HCEC 1CT (cell line): Measurements from ENCODE around the gene TRIOBP.

Experiments used
- DNase-seq: peaks from one replicate; pipeline ENCODE4 v3.0.0-alpha.2; 2017

Gene TRIOBP

DNA sequence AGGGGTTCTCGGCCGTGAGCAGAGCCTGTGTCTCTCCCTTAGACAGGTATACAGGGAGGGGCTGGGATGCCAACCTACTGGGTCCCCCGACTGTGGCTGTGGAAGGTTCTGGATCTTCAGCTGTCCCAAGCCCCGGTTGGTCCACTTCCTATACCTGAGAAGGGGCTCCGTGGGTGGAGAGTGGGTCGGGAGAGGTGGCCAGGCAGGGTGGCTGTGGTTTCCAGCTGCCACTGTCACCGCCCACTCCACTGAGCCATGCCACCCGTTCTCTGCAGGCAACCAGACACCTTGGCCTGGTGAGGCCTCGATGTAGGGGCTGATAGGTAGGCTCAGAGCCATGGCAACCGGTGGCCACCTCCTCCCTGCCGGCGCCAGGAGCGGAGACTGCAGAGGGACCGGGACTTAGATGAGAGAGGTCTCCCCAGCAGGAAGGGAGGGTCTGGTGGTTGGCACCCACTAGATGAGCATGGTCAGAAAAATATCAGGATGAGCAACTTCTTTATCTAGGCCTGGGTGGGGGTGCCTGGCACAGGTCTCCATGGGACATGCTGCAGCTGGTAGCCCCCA lies 53.8 kb downstream of the TRIOBP start:
- DNase-seq = no peak

DNA sequence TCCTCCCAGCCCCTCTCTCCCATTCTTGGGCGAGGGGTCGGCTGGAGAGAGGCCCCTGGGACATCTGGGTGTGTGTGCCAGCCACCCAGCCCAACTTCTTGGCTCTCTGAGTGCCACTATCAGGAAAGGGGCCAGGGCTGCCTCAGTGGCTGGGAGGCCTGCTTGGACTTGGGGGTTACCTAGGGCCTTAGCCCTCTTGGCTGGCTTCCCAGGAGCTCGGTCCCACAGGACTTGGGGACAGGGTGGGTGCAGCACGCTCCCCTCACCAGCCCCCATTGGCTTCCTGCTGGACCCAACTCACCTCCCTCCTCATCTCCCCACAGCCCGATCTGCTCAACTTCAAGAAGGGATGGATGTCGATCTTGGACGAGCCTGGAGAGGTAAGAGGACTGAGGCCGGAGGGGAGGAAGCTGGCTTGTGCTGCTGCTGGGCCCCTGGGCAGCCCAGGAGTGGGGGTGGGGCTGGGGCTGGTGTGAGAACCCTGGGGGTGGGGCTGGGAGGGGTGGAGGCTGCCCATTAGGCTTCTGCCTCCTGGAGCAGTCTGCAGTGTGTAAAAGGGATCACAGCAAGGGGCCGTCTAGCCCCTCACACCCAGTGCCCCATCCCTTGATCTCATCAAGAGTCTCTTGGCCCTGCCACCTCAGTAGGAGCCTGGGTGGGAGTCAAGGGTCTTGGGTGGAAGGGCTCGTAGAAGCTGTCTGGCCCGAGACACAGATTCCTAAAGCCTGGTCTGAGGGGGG lies 54.8 kb downstream of the TRIOBP start:
- DNase-seq = no peak

DNA sequence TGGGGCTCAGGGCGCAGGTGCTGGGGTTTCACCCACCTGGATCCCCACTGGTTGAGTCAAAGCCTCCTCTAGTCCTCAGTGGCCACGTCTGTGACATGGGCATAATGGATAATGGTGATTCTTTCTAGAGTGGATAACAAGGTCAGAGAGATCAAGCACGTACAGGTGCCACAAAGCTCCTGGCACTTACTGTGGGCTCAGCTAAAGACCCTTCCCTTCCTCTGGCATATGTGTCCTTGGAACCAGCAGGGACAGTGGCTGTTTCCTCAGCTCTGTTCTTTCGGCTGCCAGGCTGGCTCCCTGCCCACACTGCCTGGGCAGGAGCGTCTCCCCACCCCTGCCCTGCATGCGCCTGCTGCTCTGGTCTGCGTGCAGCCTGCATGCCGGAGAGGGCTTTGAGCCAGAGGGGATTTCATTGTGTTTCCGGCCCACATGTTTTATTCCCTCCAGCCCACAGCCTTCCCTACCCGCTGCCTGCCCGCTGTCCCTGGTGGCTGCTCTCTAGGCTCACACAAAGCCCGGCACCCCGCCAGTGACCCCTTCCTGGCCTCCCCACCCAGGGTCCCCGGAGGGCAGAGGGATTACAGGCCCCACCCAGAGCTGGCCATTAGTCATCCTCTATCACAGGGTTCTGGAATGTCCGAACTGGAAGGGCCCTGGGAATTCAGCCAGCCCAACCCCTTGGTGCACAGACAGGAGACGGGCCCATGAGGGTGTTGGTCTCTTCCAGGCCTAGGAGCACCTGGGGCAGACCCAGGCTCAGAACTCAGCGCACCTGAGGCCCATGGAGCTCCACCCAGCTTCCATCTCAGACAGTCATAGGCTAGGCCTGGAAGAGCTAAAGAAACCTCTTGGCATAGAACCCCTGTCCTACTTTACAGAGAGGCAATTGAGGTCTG lies 55.6 kb downstream of the TRIOBP start:
- DNase-seq = peak; percentile 98

DNA sequence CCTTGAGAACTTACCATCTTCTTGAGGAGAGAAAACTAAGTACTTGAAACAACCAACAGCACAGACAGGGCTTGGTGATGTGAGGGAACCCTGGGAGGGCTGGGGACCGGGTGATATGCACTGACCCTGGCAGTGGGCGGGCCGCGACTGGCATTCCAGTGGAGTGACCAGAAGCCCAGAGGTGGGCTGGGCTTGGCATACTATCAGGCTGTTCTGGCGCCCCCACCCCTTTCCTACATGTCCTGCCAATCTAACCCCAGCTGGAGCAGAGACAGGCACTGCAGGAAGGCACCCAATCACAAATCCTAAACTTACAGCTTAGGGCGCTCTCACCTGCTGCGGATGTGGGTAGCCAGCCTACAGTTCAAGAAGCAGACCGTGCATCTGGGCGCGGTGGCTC lies 56.9 kb downstream of the TRIOBP start:
- no peak for DNase-seq

DNA sequence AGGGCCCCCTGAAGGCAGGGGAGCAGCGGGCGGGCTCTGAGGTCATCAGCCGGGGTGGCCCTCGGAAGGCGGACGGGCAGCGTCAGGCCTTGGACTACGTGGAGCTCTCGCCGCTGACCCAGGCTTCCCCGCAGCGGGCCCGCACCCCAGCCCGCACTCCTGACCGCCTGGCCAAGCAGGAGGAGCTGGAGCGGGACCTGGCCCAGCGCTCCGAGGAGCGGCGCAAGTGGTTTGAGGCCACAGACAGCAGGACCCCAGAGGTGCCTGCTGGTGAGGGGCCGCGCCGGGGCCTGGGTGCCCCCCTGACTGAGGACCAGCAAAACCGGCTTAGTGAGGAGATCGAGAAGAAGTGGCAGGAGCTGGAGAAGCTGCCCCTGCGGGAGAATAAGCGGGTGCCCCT lies 60.8 kb downstream of the TRIOBP start:
- no peak for DNase-seq

DNA sequence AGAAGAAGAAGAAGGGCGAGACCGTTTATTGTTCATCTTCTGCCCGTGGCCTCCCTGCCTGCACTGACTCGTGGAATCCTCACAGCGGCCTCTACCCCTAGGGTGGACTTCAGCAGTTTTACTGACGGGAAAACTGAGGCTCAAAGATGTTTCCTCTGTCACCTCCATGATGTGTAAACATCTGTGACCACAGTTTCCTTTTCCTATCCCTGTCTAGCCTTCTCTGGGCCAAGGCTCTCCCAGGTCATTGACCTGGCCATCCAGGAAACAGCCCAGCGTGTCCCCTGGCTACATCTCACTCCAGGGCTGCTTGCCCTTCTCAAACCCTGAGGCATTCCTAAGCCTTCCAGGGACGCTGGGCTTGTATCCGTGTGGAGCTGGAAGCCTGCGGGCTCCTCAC lies 61.8 kb downstream of the TRIOBP start:
- no peak for DNase-seq

DNA sequence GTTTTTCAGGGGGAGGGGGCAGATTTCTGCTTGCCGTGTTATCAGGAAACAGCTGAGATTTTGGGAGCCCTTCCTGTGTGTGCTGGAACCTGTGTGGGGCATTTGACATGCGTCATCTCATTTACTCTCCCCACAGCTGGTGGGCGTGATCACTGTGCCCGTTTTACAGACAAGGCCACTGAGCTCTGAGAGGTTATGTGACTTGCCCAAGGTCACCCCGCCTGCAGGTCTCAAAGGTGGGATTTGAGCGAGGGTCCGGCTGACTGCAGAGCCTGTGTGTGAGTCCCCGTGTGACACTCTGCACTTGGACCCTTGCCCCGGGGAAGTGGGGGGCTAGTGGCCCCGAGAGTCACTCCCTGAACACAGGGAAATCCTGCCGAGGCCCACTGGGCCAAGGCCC lies 62.4 kb downstream of the TRIOBP start:
- no peak for DNase-seq

DNA sequence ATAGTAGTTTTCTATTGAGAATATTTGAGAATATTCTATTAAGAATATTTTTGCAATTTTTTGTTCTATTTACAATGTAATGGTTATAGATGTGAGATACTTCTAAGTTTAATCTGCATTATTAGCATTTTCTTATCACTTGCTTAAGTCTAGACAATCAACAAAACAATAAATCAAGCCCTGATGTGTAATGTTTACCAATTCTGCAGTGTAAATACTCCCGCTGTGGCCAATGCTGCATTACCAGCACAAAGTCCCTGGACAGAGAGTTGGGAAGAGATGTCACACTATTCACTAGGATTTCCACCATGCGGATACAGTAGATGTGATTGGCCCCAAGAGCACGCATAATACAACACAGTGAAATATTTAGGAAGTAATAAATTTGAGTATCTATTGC lies 63.3 kb downstream of the TRIOBP start:
- no peak for DNase-seq

DNA sequence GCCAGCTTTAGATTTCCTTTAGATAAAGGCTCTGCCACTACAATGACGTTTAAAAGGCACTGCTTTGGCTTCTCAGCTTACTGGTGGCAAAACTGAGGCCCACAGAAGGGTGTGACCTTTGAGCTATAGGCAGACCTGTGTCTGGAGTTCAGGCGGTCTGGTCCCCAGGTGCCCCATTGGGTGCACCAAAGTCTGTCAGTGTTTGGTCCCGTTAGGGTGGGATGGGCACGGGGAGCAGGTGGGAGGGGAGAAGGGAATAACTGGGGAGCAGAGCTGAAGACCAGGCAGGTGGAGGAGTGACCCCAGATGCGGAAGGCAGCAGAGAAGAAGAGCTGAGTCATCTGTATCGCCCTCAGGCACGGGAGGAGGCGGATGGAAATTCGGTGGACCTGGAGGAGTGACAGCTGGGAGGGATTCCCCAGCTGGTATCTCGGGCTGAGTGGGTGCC lies 65.6 kb downstream of the TRIOBP start:
- no peak for DNase-seq

DNA sequence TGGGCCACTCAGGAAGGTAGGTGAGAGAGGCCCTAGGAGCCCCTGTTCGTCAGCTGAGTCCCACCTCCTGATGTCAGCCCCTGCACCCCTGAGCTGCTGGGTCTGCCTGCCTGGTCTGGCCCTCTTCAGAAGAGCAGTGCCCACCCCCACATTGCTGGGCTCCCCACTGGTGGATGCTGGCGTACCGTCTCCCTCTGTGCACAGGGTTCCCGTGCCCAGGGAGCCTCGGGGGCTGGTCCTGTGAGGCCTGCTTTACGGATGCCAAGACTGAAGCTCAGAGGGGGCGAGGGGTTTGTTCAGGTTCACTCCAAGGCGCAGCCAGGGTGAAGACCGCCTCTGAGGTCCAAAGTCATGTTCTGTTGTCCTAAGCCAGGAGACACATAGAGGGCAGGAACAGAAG lies 66.2 kb downstream of the TRIOBP start:
- DNase-seq = no peak

DNA sequence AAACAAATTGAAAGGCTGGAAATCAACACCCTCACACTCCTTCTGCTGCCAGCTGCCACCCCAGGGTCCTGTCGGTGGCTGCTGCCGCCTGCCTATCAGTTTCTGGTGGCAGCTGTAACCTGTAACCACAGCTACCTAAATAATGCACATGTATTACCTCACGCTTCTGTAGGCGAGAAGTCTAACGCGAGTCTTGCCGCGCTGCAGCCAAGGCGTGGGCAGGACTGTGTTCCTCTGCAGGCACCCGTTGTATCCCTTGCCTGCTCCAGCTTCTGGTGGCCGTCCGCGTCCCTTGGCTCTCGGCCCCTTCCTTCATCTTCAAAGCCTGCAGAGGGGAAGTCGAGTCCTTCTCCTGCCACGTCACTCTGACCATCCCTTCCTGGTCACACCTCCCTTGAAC lies 66.8 kb downstream of the TRIOBP start:
- DNase-seq = no peak

DNA sequence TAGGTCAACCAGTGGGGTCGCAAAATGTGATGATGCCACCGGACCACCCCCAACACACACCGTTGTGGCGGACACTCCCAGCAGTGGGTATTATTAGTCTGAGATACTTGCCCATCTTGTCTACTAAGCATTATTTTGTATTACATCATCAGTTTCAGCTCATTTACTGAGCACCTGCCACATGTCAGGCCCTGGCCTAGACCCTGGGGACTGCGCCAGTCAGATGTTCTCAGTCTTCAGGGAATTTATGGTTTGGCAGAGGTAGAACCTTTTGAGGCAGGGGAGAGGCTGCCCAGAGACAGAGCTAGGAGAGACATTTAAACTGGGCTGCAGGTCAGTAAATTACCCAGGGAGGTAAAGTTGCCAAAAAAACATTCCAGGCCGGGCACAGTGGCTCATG lies 67.8 kb downstream of the TRIOBP start:
- DNase-seq = no peak

DNA sequence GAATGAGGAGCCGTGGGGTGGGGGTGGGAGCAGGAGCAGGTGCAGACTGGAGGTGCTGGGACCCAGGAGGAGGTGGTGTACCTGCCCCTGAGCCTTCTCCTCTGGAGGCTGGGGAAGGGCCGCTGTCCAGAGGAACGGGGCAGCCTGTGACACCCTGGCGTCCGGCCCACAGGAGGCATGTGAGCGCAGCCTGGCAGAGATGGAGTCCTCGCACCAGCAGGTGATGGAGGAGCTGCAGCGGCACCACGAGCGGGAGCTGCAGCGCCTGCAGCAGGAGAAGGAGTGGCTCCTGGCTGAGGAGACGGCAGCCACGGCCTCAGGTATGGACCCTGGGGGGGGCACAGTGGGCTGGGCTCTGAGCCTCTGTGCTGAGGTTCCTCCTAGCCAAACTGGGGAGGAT lies 68.7 kb downstream of the TRIOBP start:
- no peak for DNase-seq

DNA sequence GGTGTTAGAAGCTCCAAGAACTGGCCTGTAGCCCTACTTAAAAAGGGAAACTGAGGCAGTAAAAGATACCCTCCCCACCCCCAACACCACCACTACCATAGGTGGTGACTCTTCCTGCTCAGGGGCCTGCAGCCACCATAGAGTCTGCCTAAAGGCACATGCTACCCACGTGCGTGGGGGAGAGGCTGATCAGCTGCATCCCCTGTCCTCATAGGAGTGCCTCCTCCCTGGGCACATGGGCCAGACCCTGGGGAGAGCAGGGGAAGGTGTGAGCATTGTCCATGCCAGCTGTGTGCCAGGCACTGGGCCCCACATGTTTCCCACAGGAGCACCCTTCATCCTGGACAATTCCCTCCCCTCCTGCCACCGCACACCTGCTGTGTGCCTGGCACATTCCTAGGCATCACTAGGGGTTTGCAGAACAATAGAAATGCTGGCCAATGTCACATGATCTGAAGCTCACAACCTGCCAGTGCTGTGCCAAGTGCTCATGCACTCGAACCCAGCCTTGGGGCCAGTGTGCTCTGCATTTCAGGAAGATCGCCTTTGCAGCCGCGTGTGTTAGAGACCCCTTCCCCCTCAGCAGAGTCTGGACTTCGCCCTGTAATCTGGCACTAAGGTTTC lies 69.2 kb downstream of the TRIOBP start:
- DNase-seq = no peak

DNA sequence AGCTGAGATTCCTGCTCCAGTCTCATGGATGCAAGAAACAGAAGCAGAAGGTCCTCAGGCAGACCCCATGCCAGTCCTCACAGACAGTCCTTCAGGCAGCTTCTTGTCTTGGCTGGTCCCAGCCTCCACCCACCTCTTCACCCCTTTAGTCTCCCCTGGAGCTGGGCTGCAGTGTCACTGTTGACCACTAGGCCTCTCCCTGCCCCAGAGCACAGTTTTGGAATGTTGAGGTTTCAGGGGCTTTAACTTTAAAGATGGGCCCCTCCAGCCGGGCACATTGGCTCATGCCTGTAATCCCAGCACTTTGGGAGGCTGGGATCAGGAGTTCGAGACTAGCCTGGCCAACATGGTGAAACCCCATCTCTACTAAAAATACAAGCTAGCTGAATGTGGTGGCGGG lies 71.4 kb downstream of the TRIOBP start:
- DNase-seq = no peak

DNA sequence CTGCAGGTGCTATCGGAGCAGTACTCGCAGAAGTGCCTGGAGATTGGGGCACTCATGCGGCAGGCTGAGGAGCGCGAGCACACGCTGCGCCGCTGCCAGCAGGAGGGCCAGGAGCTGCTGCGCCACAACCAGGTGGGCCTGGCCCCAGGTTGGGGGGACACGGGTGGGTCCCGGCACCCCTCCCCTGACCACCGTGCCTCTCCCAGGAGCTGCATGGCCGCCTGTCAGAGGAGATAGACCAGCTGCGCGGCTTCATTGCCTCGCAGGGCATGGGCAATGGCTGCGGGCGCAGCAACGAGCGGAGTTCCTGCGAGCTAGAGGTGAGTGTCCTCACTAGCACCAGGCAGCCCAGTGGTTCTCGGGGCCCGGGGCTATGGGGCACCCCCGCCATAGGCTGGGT lies 72.2 kb downstream of the TRIOBP start:
- DNase-seq = no peak

DNA sequence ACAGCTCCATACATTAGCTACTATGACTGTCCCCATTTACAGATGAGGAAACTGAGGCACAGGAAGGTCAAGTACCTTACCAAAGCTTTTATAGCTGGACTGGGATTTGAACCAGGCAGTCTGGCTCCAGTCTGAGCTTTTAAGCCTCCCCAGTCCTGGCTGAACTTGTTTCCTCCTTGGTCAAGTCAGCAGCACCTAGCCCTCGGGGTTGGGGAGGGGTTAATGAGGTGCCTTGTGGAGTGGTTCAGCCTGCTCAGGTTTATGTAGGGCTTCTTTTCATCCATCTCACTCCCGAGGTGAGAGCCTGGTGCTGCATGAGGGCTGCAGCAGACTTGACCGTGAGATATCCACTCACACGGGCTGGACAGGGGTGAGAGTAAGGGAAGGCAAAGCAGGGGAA lies 74.2 kb downstream of the TRIOBP start:
- no peak for DNase-seq

DNA sequence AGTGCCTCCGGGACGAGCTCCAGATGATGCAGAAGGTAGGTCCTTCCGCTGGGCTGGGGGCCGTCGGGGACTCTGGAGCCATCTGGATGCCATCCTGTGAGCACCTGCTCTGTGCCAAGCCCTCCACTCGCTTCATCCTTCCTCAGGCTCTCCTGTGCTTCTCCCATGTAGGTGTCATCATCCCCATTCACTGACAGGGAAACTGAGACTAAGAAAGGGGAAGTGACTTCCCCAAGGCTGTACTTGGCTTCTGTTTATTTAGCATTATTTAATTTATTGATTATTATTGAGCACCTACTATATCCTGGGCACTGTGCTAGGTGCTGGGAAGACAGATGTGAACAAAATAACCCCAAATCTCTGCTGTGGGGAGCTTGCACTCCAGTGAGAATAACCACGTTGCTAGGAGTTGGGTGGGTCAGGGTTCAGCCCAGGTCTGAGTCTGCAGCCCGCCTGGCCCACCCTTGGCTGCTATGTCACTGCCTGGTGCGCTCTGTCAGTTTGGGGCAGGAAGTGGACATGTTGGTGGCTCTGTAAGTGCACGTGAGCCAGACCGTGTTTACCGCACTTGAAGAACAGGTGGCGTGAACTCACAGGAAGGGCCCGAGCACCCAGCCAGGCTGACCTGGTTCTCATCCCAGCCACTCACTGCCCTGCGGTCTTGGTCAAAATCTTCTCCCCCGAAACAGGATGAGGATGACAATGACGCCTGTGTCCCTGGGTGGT lies 75.0 kb downstream of the TRIOBP start:
- no peak for DNase-seq

DNA sequence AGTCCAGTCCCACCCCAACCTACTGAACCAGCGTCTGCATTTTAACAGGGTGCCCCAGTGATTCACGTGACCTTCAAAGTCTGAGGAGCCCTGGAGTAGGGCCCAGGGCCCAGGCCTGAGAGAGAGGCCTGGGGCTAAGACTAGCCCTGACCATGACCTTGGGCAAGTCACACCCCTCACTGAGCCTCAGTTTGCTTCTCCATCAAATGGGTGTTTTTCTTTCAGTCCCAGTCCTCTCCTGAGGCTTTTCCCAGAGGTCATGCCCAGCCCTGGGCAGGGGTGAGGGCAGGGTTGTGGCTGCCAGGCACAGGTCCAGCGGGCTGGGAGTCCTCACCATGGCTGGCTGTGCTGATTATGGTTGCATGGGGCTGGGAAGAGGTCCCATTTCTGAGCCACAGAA lies 77.9 kb downstream of the TRIOBP start:
- no peak for DNase-seq

DNA sequence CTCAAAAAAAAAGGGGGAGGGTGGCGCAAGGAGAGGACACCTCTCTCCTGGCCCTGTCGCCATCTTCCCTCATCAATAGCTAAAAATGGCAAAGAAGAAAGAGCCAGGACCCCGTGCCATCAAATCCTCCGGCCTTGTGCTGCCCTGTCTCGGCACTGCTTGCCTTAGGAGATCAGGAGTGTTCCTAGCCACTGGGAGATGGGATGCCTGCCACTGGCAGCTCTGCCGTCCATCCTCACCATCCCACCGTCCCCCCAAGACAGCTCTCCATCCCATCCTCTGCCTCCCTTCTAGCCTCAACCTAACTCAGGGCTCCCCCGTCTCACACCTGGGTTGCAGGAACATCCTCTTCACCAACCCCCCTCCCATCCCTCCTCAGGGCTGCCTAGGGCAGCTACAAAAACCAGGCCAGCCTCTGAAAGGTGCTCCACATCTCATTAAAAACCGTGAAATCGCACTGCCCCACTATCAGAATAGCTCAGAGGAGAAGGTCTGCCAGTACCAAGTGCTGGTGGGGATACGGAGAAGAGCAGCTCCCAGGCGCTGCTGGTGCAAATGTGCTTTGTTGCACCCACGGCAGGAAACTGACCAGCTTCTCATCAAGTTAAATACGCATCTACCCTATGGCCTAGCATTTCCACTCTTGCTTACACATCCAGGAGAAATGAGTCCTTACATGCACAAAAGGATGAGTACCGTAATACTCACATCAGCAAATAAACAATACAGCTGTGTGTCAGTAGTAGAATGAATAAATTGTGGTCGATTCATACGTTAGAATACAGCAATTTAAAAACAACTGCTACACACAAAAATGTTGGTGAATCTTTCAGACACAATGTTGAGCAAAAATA lies 79.2 kb downstream of the TRIOBP start:
- DNase-seq = peak; percentile 95

DNA sequence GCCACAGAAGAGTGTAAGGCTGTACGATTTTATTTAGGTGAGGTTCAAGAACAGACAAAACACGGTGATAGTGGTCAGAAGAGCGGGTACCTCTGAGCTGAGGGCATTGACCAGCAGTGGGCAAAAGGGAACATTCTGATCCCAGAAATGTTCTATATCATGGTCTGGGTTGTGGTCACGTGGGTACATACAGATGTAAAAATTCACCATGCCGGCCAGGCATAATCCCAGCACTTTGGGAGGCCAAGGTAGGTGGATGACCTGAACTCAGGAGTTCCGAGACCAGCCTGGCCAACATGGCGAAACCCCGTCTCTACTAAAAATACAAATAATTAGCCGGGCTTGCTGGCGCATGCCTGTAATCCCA lies 79.8 kb downstream of the TRIOBP start:
- no peak for DNase-seq

DNA sequence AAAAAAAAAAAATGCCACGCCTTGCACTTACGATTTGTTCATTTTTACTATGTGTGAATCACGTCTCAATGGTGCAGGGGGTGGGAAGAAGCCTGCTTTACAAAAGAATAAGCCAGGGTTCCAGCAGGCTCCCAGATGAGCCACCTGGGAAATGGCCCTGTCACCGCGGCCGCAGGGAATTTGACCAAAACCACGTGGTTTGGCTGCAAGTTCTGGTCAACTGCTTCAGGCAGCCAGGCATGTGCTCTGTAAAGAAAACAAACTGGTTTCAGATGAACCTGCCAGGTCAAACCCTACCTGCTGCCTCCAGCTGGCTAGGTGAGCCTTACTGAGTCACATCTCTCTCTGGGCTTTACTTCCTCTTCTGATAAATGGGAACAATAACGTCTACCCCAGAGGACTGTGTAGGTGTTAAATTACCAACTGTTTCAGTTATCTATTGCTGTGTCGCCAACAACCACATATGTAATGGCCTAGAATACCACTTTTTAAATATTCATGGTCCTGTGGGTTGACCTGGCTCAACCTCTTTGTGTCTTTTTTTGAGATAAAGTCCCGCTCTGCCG lies 80.4 kb downstream of the TRIOBP start:
- peak; percentile 88 for DNase-seq
